ENCODE measurements around the gene VSTM2B.

DNA sequence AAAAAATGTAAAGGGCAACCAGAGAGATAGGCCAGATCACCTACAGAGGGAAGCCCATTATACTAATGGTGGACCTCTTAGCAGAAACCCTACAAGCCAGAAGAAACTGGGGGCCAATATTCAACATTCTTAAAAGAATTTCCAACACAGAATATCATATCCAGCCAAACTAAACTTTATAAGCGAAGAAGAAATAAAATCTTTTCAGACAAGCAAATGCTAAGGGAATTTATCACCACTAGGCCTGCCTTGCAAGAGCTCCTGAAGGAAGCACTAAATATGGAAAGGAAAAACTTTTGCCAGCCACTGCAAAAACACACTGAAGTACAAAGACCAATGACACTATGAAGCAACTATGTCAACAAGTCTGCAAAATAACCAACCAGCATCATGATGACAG lies 28.4 kb downstream of the VSTM2B start:
- TF ChIP-seq, protein P1, sequence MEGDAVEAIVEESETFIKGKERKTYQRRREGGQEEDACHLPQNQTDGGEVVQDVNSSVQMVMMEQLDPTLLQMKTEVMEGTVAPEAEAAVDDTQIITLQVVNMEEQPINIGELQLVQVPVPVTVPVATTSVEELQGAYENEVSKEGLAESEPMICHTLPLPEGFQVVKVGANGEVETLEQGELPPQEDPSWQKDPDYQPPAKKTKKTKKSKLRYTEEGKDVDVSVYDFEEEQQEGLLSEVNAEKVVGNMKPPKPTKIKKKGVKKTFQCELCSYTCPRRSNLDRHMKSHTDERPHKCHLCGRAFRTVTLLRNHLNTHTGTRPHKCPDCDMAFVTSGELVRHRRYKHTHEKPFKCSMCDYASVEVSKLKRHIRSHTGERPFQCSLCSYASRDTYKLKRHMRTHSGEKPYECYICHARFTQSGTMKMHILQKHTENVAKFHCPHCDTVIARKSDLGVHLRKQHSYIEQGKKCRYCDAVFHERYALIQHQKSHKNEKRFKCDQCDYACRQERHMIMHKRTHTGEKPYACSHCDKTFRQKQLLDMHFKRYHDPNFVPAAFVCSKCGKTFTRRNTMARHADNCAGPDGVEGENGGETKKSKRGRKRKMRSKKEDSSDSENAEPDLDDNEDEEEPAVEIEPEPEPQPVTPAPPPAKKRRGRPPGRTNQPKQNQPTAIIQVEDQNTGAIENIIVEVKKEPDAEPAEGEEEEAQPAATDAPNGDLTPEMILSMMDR (IDR thresholded peaks at IDR 0.05): no peak
- no peak for TF ChIP-seq FOSL2 (IDR thresholded peaks at IDR 0.05; ENCODE audit: borderline replicate concordance, low read depth)
- no peak for TF ChIP-seq TCF12 (IDR thresholded peaks at IDR 0.05)
- TF ChIP-seq YY1 (IDR thresholded peaks at IDR 0.05; ENCODE audit: low read depth): no peak
- TF ChIP-seq, protein P2, sequence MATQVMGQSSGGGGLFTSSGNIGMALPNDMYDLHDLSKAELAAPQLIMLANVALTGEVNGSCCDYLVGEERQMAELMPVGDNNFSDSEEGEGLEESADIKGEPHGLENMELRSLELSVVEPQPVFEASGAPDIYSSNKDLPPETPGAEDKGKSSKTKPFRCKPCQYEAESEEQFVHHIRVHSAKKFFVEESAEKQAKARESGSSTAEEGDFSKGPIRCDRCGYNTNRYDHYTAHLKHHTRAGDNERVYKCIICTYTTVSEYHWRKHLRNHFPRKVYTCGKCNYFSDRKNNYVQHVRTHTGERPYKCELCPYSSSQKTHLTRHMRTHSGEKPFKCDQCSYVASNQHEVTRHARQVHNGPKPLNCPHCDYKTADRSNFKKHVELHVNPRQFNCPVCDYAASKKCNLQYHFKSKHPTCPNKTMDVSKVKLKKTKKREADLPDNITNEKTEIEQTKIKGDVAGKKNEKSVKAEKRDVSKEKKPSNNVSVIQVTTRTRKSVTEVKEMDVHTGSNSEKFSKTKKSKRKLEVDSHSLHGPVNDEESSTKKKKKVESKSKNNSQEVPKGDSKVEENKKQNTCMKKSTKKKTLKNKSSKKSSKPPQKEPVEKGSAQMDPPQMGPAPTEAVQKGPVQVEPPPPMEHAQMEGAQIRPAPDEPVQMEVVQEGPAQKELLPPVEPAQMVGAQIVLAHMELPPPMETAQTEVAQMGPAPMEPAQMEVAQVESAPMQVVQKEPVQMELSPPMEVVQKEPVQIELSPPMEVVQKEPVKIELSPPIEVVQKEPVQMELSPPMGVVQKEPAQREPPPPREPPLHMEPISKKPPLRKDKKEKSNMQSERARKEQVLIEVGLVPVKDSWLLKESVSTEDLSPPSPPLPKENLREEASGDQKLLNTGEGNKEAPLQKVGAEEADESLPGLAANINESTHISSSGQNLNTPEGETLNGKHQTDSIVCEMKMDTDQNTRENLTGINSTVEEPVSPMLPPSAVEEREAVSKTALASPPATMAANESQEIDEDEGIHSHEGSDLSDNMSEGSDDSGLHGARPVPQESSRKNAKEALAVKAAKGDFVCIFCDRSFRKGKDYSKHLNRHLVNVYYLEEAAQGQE (IDR thresholded peaks at IDR 0.05; ENCODE audit: low read depth, low read length): no peak
- TF ChIP-seq CHD2 (IDR thresholded peaks at IDR 0.05; ENCODE audit: low read length, partially characterized antibody): no peak
- no peak for TF ChIP-seq NRF1 (IDR thresholded peaks at IDR 0.05; ENCODE audit: low read depth, low read length)
